Dendritic cell treated with granulocyte-macrophage colony-stimulating factor and Interleukin-4, amounts not matched to agents 40 ng/mL and 50 ng/mL, for 4 days (primary cell): Measurements from ENCODE around the gene EQTN.

Source experiments
- H3K27ac Mint-ChIP-seq: one replicate; pipeline ENCODE4 v1.8.0; 2022; ENCODE audit warnings: mild to moderate bottlenecking, mixed read lengths
- H3K27me3 Mint-ChIP-seq: one replicate; pipeline ENCODE4 v1.8.0; 2022; ENCODE audit warnings: mild to moderate bottlenecking, mixed read lengths
- H3K36me3 Mint-ChIP-seq: one replicate; pipeline ENCODE4 v1.8.0; 2022; ENCODE audit warnings: low read depth, mixed read lengths
- H3K4me1 Mint-ChIP-seq: one replicate; pipeline ENCODE4 v1.8.0; 2022; ENCODE audit warnings: low read depth, mixed read lengths
- H3K4me3 Mint-ChIP-seq: one replicate; pipeline ENCODE4 v1.8.0; 2022; ENCODE audit warnings: mild to moderate bottlenecking, moderate library complexity, mixed read lengths
- H3K9me3 Mint-ChIP-seq: one replicate; pipeline ENCODE4 v1.8.0; 2022; ENCODE audit warnings: mixed read lengths
- intact Hi-C: fragments of 100-400 bp; cut with micrococcal nuclease; formaldehyde crosslinking; loops from one replicate; pipeline ENCODE4 v1.15.0; 2022

The EQTN gene

DNA sequence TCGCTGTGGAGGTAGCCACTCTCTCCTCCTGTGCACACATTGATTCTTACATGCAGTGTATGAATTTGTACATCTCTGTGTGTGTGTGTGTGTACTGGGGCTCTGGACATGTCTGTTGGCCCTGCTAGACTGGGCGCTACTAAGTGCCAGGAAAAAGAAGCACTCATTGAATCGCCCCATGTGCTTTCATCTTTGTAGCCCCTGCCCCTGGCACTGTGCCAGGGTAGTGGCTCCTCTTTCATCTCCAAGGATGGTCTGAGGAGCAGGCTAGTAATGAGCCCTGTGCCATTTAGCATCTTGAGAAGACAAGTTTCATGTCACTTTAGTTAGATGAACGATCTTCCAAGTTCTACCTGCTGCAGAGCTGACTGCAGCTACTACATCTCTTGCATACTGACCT, 34.4 kb upstream of the EQTN start:
- no peaks in the 10 kb centered on the region for H3K27me3 Mint-ChIP-seq
- no peak overlapping the region for H3K27ac Mint-ChIP-seq
- H3K4me1 Mint-ChIP-seq, result peaks cover 61% of the 10 kb centered on the region
- peaks cover 80% of the 10 kb centered on the region for H3K36me3 Mint-ChIP-seq
- H3K4me3 Mint-ChIP-seq, result no peak overlapping the region
- H3K9me3 Mint-ChIP-seq, result peaks cover 15% of the 10 kb centered on the region
- intact Hi-C loops, result loop anchor here (5.0 to 10.0 kb wide), 3 partner anchors 101 to 456 kb away; no protein-coding TSS in a partner anchor

DNA sequence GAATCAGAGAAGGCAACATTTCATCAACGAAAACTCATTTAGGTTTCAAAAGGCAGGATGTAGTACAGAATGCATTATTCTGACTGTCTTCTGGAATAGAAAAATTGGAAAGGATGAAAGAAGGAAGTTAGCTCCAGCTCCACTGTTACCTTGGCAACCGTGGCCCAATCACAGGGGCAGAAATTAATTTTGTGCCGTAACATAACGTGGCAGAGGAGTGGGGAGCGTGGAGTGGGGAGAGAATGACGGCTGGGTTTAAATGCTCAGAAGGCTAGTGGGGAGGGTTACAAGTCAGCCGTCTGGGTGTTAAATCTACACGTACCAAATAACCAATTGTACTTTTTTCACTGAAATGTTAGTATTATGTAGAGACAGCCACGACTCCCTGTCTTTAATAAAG, 32.3 kb upstream of the EQTN start:
- Mint-ChIP-seq H3K36me3 (peaks cover 87% of the 10 kb centered on the region), H3K4me3 (no peak overlapping the region), H3K27ac (peak overlapping the region; percentile 28), H3K27me3 (no peaks in the 10 kb centered on the region), H3K9me3 (peaks cover 23% of the 10 kb centered on the region), H3K4me1 (peaks cover 43% of the 10 kb centered on the region)
- intact Hi-C loops, result no loop called here

DNA sequence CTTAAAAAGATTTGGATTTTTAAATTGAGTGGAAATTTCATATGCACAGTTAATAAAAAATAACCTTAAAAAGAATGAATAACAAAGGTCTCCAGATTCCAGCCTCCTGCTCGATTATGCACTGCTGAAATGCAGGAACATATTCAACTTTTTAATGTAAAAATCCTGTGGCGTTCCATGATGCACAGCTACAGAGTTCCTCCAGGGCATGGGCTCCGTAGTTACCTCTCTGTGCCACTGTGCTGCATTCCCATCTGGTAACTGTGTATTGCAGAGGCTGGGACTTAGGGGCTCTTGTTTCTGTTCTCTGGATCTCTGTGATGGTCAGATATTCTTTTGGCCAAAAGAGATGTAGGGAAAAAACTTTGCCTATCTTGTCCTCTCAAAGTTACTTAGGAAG, 31.5 kb upstream of the EQTN start:
- intact Hi-C loops, result no loop called here
- Mint-ChIP-seq H3K27me3 (no peaks in the 10 kb centered on the region), H3K4me1 (peaks cover 37% of the 10 kb centered on the region), H3K4me3 (no peak overlapping the region), H3K27ac (no peak overlapping the region), H3K36me3 (peaks cover 90% of the 10 kb centered on the region), H3K9me3 (peaks cover 28% of the 10 kb centered on the region)

DNA sequence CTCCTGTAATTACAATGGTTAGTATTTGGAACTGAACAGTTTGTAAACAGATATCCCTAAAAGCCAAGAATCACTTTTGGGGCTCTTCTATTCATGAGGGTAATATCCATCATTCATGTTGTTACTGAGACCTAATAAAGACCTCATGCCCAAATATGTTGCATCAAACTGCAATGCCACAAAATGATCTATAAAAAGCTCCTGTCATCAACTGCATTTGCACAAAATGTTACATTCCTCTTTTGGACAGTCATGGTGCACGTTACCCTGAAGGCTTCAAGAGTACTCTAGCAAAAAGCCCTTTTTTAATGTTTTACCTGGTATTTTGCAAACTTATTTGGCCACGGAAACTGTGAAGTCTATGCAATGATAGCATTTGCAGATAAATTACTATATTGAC, 14.2 kb upstream of the EQTN start:
- no peaks in the 10 kb centered on the region for H3K9me3 Mint-ChIP-seq
- H3K4me3 Mint-ChIP-seq, result no peak overlapping the region
- H3K27me3 Mint-ChIP-seq, result peaks cover 6% of the 10 kb centered on the region
- no peak overlapping the region for H3K27ac Mint-ChIP-seq
- H3K4me1 Mint-ChIP-seq, result peaks cover 5% of the 10 kb centered on the region
- H3K36me3 Mint-ChIP-seq, result no peaks in the 10 kb centered on the region
- intact Hi-C loops, result no loop called here

DNA sequence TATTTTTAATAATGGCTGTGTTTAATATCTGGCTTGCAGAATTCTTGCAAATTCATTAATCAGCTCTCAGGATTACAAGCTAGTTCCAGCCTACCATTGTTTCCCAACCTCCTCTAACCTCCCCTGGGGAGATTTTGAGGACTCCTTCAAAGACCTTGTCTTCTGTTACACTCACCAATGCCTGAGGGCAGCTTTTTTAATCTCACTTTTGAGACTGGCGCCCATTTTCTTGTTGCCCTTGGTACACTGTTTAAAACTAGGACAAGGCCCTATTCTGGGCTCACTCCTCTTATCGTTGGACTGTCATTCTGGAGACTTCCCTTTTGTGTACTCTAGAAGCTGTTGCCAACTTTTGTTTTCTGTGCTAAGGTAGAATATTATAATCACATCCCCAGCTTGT, 13.6 kb upstream of the EQTN start:
- Mint-ChIP-seq H3K27me3 (peaks cover 6% of the 10 kb centered on the region), H3K4me3 (no peak overlapping the region), H3K9me3 (no peaks in the 10 kb centered on the region), H3K36me3 (no peaks in the 10 kb centered on the region), H3K27ac (no peak overlapping the region), H3K4me1 (peaks cover 5% of the 10 kb centered on the region)
- intact Hi-C loops, result no loop called here

DNA sequence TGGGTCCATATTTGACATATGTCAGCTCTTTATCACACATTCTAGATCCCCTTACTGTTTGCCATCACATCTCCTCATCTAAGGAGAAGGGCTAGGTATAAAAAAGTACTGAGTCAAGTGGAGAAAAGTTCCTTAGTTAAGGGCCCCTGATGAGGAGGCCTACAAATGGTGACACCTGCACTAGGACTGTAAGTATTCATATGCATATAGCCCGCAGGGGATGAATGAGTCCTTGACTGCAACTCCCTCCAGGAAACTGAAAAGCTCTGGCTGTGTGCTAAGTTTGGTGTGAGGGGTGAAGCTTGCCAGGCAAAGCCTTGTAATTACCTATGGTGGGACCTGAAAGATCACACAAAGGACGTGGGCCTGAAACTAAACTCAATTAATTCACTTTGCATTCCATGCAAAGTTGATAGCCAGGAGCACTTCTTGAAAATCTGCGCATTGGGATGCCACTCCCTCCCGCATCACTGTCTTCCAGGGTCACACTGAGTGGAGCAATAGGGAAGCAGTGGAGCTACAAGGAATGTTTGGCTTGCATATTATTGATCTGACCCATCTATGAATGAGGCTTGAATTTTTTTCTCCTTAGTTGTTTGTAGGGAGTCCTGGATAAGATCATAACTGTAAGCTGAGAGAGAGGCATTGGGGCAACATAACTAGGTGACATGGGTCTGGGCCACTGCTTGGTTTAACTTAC, 11.9 kb upstream of the EQTN start:
- Mint-ChIP-seq H3K27ac (no peak overlapping the region), H3K36me3 (no peaks in the 10 kb centered on the region), H3K4me1 (no peaks in the 10 kb centered on the region), H3K4me3 (no peak overlapping the region), H3K9me3 (no peaks in the 10 kb centered on the region), H3K27me3 (peaks cover 10% of the 10 kb centered on the region)
- intact Hi-C loops, result no loop called here

DNA sequence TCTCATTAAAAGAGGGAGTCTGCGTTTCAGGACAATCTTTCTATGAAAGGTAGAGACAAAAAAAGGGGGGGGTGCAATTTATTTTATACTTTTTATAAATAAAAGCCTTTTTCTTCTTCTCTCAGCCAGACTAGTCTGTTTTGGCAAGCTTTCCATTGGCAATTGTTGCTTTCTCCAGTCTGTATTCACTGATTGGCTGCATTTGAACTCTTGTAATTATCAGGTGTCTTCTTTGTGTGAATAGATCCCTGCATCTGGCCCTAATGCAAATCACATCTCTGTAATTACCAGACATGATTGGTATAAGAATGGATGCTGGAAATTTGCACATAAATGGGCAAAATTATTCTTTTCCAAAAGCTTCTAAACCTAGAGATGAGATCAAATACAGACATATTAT, 7.6 kb upstream of the EQTN start:
- intact Hi-C loops, result no loop called here
- H3K27me3 Mint-ChIP-seq, result peaks cover 9% of the 10 kb centered on the region
- no peak overlapping the region for H3K27ac Mint-ChIP-seq
- H3K4me1 Mint-ChIP-seq, result peaks cover 5% of the 10 kb centered on the region
- H3K4me3 Mint-ChIP-seq, result no peak overlapping the region
- no peaks in the 10 kb centered on the region for H3K36me3 Mint-ChIP-seq
- no peaks in the 10 kb centered on the region for H3K9me3 Mint-ChIP-seq

DNA sequence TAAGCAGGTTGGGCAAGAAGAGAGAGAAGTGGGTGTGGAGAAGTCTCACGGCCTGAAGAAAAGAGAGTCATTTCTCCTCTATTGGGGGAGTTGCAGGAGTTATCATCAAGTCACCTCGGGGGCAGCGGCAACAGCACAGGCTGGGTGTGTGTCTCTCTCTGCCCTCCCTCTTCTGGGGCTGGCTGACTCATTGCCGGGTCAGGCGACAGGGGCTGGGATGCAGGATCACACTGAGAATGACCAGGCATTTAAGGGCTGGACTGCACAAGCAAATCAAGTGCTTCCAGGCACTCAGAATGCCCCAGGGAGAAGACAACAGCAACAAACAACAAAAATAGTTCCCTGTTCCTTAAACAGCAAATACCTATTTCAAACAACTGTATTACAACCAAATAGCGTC, 6.3 kb upstream of the EQTN start:
- no peaks in the 10 kb centered on the region for H3K9me3 Mint-ChIP-seq
- intact Hi-C loops, result no loop called here
- peaks cover 7% of the 10 kb centered on the region for H3K4me1 Mint-ChIP-seq
- no peaks in the 10 kb centered on the region for H3K36me3 Mint-ChIP-seq
- H3K27me3 Mint-ChIP-seq, result peaks cover 9% of the 10 kb centered on the region
- no peak overlapping the region for H3K4me3 Mint-ChIP-seq
- H3K27ac Mint-ChIP-seq, result no peak overlapping the region

DNA sequence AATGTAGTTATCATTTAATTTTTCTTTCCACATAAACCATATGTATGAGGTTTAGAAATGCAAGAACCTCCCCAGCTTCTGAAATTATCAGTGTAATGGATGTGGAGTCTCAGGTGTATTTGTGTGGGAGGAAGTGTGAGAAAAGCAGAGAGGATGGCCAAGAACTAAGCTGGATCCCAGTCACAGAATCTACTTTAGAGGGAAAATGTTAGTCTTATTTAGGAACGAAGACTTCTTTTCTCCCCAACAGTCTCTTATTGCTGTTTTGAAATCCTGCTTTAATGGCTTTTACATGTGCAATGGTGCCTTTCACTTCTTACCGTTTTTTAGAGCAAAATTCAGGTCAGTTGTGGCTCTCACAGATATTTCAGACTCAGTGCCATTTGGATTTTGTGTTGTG, 3.0 kb downstream of the EQTN start:
- Mint-ChIP-seq H3K9me3 (no peaks in the 10 kb centered on the region), H3K36me3 (no peaks in the 10 kb centered on the region), H3K4me3 (no peak overlapping the region), H3K4me1 (no peaks in the 10 kb centered on the region), H3K27ac (no peak overlapping the region), H3K27me3 (peaks cover 9% of the 10 kb centered on the region)
- intact Hi-C loops, result no loop called here

DNA sequence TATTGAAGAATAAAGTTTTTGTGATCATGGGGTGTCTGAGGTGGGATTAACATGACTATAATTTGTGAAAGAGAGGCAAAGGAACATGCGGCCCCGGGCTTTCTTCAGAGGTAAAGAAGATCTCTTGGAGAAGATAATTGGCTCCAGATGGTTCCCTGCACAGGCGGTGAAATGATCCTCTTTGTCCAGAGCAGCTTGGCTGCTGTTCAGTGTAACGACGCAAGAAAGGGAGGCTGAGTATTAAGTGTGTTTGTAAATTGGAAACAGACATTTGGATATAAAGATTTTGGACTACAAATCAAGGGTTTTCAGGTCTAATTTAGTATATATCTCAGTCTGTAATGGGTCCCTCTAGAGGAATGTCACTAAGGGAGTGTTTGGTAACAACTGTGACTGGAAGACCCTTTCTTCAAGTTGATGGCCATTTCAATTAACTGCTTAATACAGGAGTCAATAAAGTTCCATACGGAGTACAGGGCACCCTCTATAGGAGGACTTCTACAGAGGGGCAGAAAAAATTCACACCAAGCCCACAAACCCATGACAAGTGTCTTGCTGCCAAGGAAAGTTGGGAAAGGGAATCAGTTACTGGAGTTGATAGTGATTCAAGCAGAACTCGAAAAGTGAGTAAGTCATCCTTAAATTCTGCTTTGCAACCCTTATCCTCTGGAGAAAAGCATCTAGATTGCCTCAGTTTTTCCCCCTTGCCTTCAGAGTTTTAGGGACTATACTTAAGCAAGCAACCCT, 4.1 kb downstream of the EQTN start:
- Mint-ChIP-seq H3K27me3 (peaks cover 11% of the 10 kb centered on the region), H3K9me3 (no peaks in the 10 kb centered on the region), H3K36me3 (no peaks in the 10 kb centered on the region), H3K4me3 (no peak overlapping the region), H3K4me1 (no peaks in the 10 kb centered on the region), H3K27ac (no peak overlapping the region)
- intact Hi-C loops, result no loop called here

DNA sequence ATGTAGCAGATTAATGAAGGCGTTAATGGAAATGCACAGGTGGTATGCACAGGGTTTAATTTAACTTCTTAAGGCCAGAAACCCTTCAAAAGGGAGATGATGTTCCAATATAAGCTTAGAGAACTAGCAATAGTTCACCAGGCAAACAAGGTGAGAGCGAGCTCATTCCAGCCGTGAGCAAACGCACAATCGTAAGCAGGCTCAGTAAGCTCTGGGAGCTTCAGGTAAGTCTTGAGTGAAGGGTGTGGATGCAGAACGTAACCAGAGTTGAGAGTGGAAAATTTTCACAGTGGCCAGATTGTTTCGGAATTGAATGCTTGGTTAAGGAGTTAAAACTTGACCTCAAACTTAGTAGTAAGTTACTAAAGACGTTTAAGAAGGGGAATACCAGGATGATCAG, 5.7 kb downstream of the EQTN start:
- Mint-ChIP-seq H3K36me3 (no peaks in the 10 kb centered on the region), H3K4me1 (no peaks in the 10 kb centered on the region)
- intact Hi-C loops, result no loop called here

DNA sequence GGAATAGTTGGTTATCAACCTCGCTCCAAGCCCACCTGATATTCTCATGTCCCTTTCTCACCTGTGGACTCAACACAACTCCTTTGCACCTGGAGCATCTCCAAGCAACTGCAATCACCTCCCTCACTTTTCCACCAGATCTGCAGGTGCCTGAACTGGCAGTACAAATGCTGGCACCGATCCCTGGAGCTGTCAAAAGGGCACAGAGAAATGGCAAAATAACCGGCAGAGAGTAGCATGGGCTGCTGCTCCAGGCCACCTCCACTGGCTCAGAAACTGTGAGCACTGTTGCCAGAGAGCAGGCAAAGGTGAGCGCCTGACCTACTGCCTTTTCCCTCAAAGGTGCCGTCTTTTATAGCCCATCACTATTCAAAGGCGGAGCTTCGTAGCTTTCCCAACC, 14.7 kb downstream of the EQTN start:
- intact Hi-C loops, result no loop called here
- no peaks in the 10 kb centered on the region for H3K9me3 Mint-ChIP-seq
- H3K27me3 Mint-ChIP-seq, result peaks cover 6% of the 10 kb centered on the region
- no peaks in the 10 kb centered on the region for H3K36me3 Mint-ChIP-seq
- peak overlapping the region; percentile 86 for H3K27ac Mint-ChIP-seq
- peaks cover 34% of the 10 kb centered on the region for H3K4me1 Mint-ChIP-seq
- no peak overlapping the region for H3K4me3 Mint-ChIP-seq

More for the DNA sequence above, 5.7 kb downstream of the EQTN start:
- peaks cover 14% of the 10 kb centered on the region for H3K27me3 Mint-ChIP-seq
- no peak overlapping the region for H3K27ac Mint-ChIP-seq
- H3K4me3 Mint-ChIP-seq, result no peak overlapping the region
- H3K9me3 Mint-ChIP-seq, result no peaks in the 10 kb centered on the region

DNA sequence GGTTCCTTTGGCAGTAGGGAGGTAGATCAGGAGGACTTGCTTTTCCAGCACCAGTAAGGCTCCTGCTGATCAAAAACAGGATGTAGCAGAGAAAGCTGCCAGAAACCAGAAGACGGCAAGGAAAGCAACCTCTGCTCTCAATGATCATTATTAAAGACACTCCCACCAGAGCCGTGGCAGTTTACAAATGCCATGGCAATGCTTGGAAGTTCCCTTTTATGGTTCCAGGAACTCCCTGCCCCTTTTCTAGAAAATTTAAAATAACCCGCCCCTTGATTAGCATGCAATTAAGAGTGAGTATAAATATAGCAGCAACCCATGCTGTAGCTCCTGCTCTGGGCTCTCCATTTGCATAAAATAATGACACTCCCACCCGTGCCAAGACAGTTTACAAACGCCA, 16.1 kb downstream of the EQTN start:
- peaks cover 34% of the 10 kb centered on the region for H3K4me1 Mint-ChIP-seq
- intact Hi-C loops, result no loop called here
- peak overlapping the region; percentile 62 for H3K4me3 Mint-ChIP-seq
- H3K9me3 Mint-ChIP-seq, result no peaks in the 10 kb centered on the region
- H3K27me3 Mint-ChIP-seq, result peaks cover 5% of the 10 kb centered on the region
- peak overlapping the region; percentile 86 for H3K27ac Mint-ChIP-seq
- no peaks in the 10 kb centered on the region for H3K36me3 Mint-ChIP-seq

DNA sequence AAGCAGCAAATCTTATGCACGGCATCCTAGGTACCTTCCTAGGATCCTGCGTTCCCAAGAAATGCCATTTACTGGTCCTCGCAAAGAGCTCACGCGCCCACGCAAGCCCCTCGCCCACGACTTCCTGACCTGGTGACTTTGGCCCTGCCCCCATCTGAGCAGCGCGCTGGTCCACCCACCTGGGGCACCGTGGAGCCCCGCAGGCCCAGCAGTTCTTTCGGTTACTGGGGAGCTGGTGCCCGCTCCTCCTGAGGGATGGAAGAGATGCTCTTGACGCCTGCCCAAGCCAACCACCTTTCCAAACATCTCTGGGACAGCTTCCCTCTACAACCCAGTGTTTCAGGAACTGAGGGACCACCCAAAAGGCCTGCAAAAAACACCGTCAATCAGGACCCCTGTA, 16.7 kb downstream of the EQTN start:
- no peaks in the 10 kb centered on the region for H3K36me3 Mint-ChIP-seq
- peak overlapping the region; percentile 34 for H3K4me3 Mint-ChIP-seq
- peaks cover 34% of the 10 kb centered on the region for H3K4me1 Mint-ChIP-seq
- no peaks in the 10 kb centered on the region for H3K9me3 Mint-ChIP-seq
- intact Hi-C loops, result no loop called here
- peak overlapping the region; percentile 86 for H3K27ac Mint-ChIP-seq
- peaks cover 5% of the 10 kb centered on the region for H3K27me3 Mint-ChIP-seq
